Measurements from ENCODE around the gene USP10.

USP10 gene

GRCh38 chr16:84735849-84736586, 36.2 kb downstream of the USP10 start:
- Histone ChIP-seq H3K27me3 (ENCODE audit: insufficient read depth, low read length, poor library complexity, severe bottlenecking) (no peaks in the 10 kb centered on the region), H3F3A (ENCODE audit: low read depth) (no peaks in the 10 kb centered on the region), H3K4me1 (ENCODE audit: insufficient read depth, low read length, poor library complexity, severe bottlenecking) (peaks cover 12% of the 10 kb centered on the region), H3K9ac (ENCODE audit: low read depth, low read length, poor library complexity, severe bottlenecking) (no peak overlapping the region), H3K4me2 (ENCODE audit: low read depth, low read length, poor library complexity, severe bottlenecking) (no peak overlapping the region), H3K9me2 (replicated peaks; ENCODE audit: low read depth, low read length) (no peaks in the 10 kb centered on the region), H3K79me2 (ENCODE audit: insufficient read depth, low read length) (peaks cover 93% of the 10 kb centered on the region), H3K4me3 (ENCODE audit: low read length, poor library complexity, severe bottlenecking) (no peak overlapping the region), H3K36me3 (ENCODE audit: insufficient read depth, low read length) (peaks cover 51% of the 10 kb centered on the region), H3K9me3 (ENCODE audit: insufficient read depth, low read depth, low read length) (no peaks in the 10 kb centered on the region), H4K20me1 (ENCODE audit: insufficient read depth, low read length, poor library complexity, severe bottlenecking) (peaks cover 76% of the 10 kb centered on the region), H2AFZ (ENCODE audit: low read length) (no peak overlapping the region)
- TF ChIP-seq EZH2phosphoT487 (IDR thresholded peaks at IDR 0.05; ENCODE audit: borderline replicate concordance) = no peak
- TF ChIP-seq, protein P1, sequence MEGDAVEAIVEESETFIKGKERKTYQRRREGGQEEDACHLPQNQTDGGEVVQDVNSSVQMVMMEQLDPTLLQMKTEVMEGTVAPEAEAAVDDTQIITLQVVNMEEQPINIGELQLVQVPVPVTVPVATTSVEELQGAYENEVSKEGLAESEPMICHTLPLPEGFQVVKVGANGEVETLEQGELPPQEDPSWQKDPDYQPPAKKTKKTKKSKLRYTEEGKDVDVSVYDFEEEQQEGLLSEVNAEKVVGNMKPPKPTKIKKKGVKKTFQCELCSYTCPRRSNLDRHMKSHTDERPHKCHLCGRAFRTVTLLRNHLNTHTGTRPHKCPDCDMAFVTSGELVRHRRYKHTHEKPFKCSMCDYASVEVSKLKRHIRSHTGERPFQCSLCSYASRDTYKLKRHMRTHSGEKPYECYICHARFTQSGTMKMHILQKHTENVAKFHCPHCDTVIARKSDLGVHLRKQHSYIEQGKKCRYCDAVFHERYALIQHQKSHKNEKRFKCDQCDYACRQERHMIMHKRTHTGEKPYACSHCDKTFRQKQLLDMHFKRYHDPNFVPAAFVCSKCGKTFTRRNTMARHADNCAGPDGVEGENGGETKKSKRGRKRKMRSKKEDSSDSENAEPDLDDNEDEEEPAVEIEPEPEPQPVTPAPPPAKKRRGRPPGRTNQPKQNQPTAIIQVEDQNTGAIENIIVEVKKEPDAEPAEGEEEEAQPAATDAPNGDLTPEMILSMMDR (conservative IDR thresholded peaks at IDR 0.05; ENCODE audit: low read length) = 0 out of 2 replicates have a peak, but pooled peaks have one; percentile 9

- H3K9me3 ChIP-seq (ENCODE audit: insufficient read depth, low read depth, low read length) = no peaks in the 10 kb centered on the region
- H4K20me1 ChIP-seq (ENCODE audit: insufficient read depth, low read length, poor library complexity, severe bottlenecking) = peaks cover 77% of the 10 kb centered on the region
- no peak overlapping the region for H3K4me3 ChIP-seq (ENCODE audit: low read length, poor library complexity, severe bottlenecking)
- TF ChIP-seq, protein P1 (conservative IDR thresholded peaks at IDR 0.05; ENCODE audit: low read length) = no peak
- no peak overlapping the region for H3K9ac ChIP-seq (ENCODE audit: low read depth, low read length, poor library complexity, severe bottlenecking)
- H3K4me2 ChIP-seq (ENCODE audit: low read depth, low read length, poor library complexity, severe bottlenecking) = no peak overlapping the region
- no peaks in the 10 kb centered on the region for H3K9me2 ChIP-seq (replicated peaks; ENCODE audit: low read depth, low read length)
- no peak overlapping the region for H2AFZ ChIP-seq (ENCODE audit: low read length)
- no peaks in the 10 kb centered on the region for H3F3A ChIP-seq (ENCODE audit: low read depth)
- H3K79me2 ChIP-seq (ENCODE audit: insufficient read depth, low read length) = peaks cover 91% of the 10 kb centered on the region
- H3K27me3 ChIP-seq (ENCODE audit: insufficient read depth, low read length, poor library complexity, severe bottlenecking) = no peaks in the 10 kb centered on the region
- peaks cover 12% of the 10 kb centered on the region for H3K4me1 ChIP-seq (ENCODE audit: insufficient read depth, low read length, poor library complexity, severe bottlenecking)
- peaks cover 62% of the 10 kb centered on the region for H3K36me3 ChIP-seq (ENCODE audit: insufficient read depth, low read length)
Observed at GRCh38 chr16:84737192-84738011, 37.6 kb downstream of the USP10 start.

DNA sequence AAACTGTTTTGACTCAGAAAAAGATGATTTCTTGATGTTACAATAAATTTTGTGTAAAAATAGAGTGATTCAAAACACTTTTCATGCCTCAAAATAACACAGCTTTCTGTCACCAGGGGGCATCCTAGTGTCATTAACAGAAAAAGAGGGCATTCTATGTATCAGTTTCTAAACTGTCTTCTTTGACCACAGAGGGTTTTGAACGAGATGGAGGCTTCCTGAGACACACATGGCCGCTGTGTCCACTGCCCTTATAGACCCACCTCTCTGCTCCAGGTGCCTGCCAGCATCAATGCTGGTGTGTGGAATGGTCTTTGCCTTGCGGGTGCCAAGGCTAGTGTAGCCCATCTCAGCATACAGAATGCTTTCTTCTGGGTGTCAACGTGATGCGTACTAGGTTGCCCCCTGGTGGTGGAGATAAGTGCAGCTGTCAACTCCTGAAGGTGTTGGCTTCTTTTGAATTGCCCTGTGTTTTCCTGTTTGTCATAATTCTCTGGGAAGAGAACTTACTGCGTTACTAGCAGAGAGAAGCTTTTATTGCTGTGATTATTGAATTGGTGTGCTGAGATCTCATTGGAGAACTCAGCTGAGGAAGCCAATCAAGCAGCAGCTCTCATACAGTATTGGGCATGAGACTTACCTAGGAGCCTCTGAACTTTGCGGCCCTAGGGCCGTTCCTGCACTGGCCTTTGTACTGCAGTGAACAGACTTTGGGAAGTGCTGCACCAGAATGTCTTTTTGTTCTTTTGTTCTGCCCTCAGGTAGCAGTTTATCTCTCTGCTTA, 38.6 kb downstream of the USP10 start:
- H4K20me1 ChIP-seq (ENCODE audit: insufficient read depth, low read length, poor library complexity, severe bottlenecking) = peaks cover 78% of the 10 kb centered on the region
- H3K4me3 ChIP-seq (ENCODE audit: low read length, poor library complexity, severe bottlenecking) = no peak overlapping the region
- TF ChIP-seq, protein P1 (conservative IDR thresholded peaks at IDR 0.05; ENCODE audit: low read length) = peak; percentile 93
- no peak for TF ChIP-seq EZH2phosphoT487 (IDR thresholded peaks at IDR 0.05; ENCODE audit: borderline replicate concordance)
- no peak overlapping the region for H2AFZ ChIP-seq (ENCODE audit: low read length)
- H3K27me3 ChIP-seq (ENCODE audit: insufficient read depth, low read length, poor library complexity, severe bottlenecking) = no peaks in the 10 kb centered on the region
- H3K4me2 ChIP-seq (ENCODE audit: low read depth, low read length, poor library complexity, severe bottlenecking) = peak overlapping the region; percentile 47
- H3K79me2 ChIP-seq (ENCODE audit: insufficient read depth, low read length) = peaks cover 91% of the 10 kb centered on the region
- H3K9ac ChIP-seq (ENCODE audit: low read depth, low read length, poor library complexity, severe bottlenecking) = no peak overlapping the region
- no peaks in the 10 kb centered on the region for H3K9me3 ChIP-seq (ENCODE audit: insufficient read depth, low read depth, low read length)
- peaks cover 5% of the 10 kb centered on the region for H3K4me1 ChIP-seq (ENCODE audit: insufficient read depth, low read length, poor library complexity, severe bottlenecking)
- no peaks in the 10 kb centered on the region for H3K9me2 ChIP-seq (replicated peaks; ENCODE audit: low read depth, low read length)
- no peaks in the 10 kb centered on the region for H3F3A ChIP-seq (ENCODE audit: low read depth)
- peaks cover 68% of the 10 kb centered on the region for H3K36me3 ChIP-seq (ENCODE audit: insufficient read depth, low read length)

Data from Loucy (cell line).